ENCODE measurements around the gene CYFIP2. TPM values are rescaled to one million over a fixed set of nuclear protein-coding genes. Genes with fewer than 3 reads are reported as not detected.
A peak's percentile ranks its signal among the peaks of the same experiment; 100 is the strongest.

Gene CYFIP2
- total RNA-seq, 1 experiment from 2014 or later = 14.3 TPM

GRCh38 chr5:157290981-157291711 lies 25.2 kb downstream of the CYFIP2 start:
- peak; percentile 79 to 92 for DNase-seq
- ChIA-PET CTCF (no interaction called here), POLR2A (no interaction called here)
- H3K4me3 Mint-ChIP-seq (ENCODE audit: unreplicated experiment) = peak overlapping the region; percentile 49
- peaks cover 37% of the 10 kb centered on the region for H3K4me1 ChIP-seq
- H3K36me3 Mint-ChIP-seq (ENCODE audit: insufficient read depth, unreplicated experiment) = no peaks in the 10 kb centered on the region
- intact Hi-C loops (cut with micrococcal nuclease; ENCODE audit: unreplicated experiment) = loop anchor here (1.0 to 2.0 kb wide), 3 partner anchors 21 to 38 kb away; no protein-coding TSS in a partner anchor
- no peaks in the 10 kb centered on the region for H3K27me3 ChIP-seq (replicated peaks; ENCODE audit: control insufficient read depth, insufficient read depth, low read length)
- no peaks in the 10 kb centered on the region for H3K27me3 Mint-ChIP-seq (ENCODE audit: insufficient read depth, unreplicated experiment)
- no peaks in the 10 kb centered on the region for H3K9me3 ChIP-seq
- no peaks in the 10 kb centered on the region for H3K36me3 ChIP-seq (ENCODE audit: control insufficient read depth, insufficient read depth, low read length)
- no peak for TF ChIP-seq CTCF (IDR thresholded peaks at IDR 0.05; ENCODE audit: insufficient read depth in 1 of 2, low read depth in 1 of 2, low read length in 1 of 2, severe bottlenecking in 1 of 2, unreplicated experiment in 1 of 2)
- no peak overlapping the region for H3K4me3 ChIP-seq (ENCODE audit: low read depth, low read length)
- no TSS peak for BruUV-seq (replicated peaks)
- H3K27ac Mint-ChIP-seq (ENCODE audit: unreplicated experiment) = peak overlapping the region; percentile 77
- peaks cover 40% of the 10 kb centered on the region for H3K4me1 Mint-ChIP-seq (ENCODE audit: low read depth, unreplicated experiment)
- H3K9me3 Mint-ChIP-seq (ENCODE audit: unreplicated experiment) = no peaks in the 10 kb centered on the region

- no peaks in the 10 kb centered on the region for H3K27me3 Mint-ChIP-seq (ENCODE audit: insufficient read depth, unreplicated experiment)
- no peaks in the 10 kb centered on the region for H3K27me3 ChIP-seq (replicated peaks; ENCODE audit: control insufficient read depth, insufficient read depth, low read length)
- H3K4me3 Mint-ChIP-seq (ENCODE audit: unreplicated experiment) = no peak overlapping the region
- peaks cover 37% of the 10 kb centered on the region for H3K4me1 ChIP-seq
- ChIA-PET POLR2A (no interaction called here), CTCF (no interaction called here)
- H3K27ac Mint-ChIP-seq (ENCODE audit: unreplicated experiment) = no peak overlapping the region
- peaks cover 40% of the 10 kb centered on the region for H3K4me1 Mint-ChIP-seq (ENCODE audit: low read depth, unreplicated experiment)
- DNase-seq = no peak
- H3K4me3 ChIP-seq (ENCODE audit: low read depth, low read length) = no peak overlapping the region
- H3K9me3 Mint-ChIP-seq (ENCODE audit: unreplicated experiment) = no peaks in the 10 kb centered on the region
- H3K36me3 Mint-ChIP-seq (ENCODE audit: insufficient read depth, unreplicated experiment) = no peaks in the 10 kb centered on the region
- H3K9me3 ChIP-seq = no peaks in the 10 kb centered on the region
- H3K36me3 ChIP-seq (ENCODE audit: control insufficient read depth, insufficient read depth, low read length) = no peaks in the 10 kb centered on the region
- no peak for TF ChIP-seq CTCF (IDR thresholded peaks at IDR 0.05; ENCODE audit: insufficient read depth in 1 of 2, low read depth in 1 of 2, low read length in 1 of 2, severe bottlenecking in 1 of 2, unreplicated experiment in 1 of 2)
- BruUV-seq (replicated peaks) = no TSS peak
- intact Hi-C loops (cut with micrococcal nuclease; ENCODE audit: unreplicated experiment) = no loop called here
These were observed 26.7 kb downstream of the CYFIP2 start for GRCh38 chr5:157292599-157292998.

- BruUV-seq (replicated peaks) = no TSS peak
- peak in 1 of 2 experiments; percentile 28 for DNase-seq
These were observed 28.6 kb downstream of the CYFIP2 start for GRCh38 chr5:157294407-157295091.

More at GRCh38 chr5:157294407-157295091, 28.6 kb downstream of the CYFIP2 start:
- H3K27me3 ChIP-seq (replicated peaks; ENCODE audit: control insufficient read depth, insufficient read depth, low read length) = no peaks in the 10 kb centered on the region
- H3K4me1 ChIP-seq = peaks cover 22% of the 10 kb centered on the region
- intact Hi-C loops (cut with micrococcal nuclease; ENCODE audit: unreplicated experiment) = no loop called here
- peaks cover 24% of the 10 kb centered on the region for H3K4me1 Mint-ChIP-seq (ENCODE audit: low read depth, unreplicated experiment)
- ChIA-PET POLR2A (interaction anchor here (0.6 kb wide), 1 partner anchor 14 kb away, joined by 8 read pairs; no protein-coding TSS in a partner anchor), CTCF (interaction anchor here (0.6 to 1.1 kb wide), 4 partner anchors 9 to 177 kb away, joined by 3 to 4 read pairs (median 4); no protein-coding TSS in a partner anchor)
- no peaks in the 10 kb centered on the region for H3K9me3 Mint-ChIP-seq (ENCODE audit: unreplicated experiment)
- H3K9me3 ChIP-seq = no peaks in the 10 kb centered on the region
- no peak overlapping the region for H3K27ac Mint-ChIP-seq (ENCODE audit: unreplicated experiment)
- no peaks in the 10 kb centered on the region for H3K27me3 Mint-ChIP-seq (ENCODE audit: insufficient read depth, unreplicated experiment)
- H3K4me3 Mint-ChIP-seq (ENCODE audit: unreplicated experiment) = no peak overlapping the region
- no peaks in the 10 kb centered on the region for H3K36me3 ChIP-seq (ENCODE audit: control insufficient read depth, insufficient read depth, low read length)
- H3K4me3 ChIP-seq (ENCODE audit: low read depth, low read length) = no peak overlapping the region
- TF ChIP-seq CTCF (IDR thresholded peaks at IDR 0.05; ENCODE audit: insufficient read depth in 1 of 2, low read depth in 1 of 2, low read length in 1 of 2, severe bottlenecking in 1 of 2, unreplicated experiment in 1 of 2) = peak in 1 of 2 experiments; percentile 36
- no peaks in the 10 kb centered on the region for H3K36me3 Mint-ChIP-seq (ENCODE audit: insufficient read depth, unreplicated experiment)

Measured in Caco-2 (cell line).